CD4-positive, alpha-beta T cell treated with Interleukin-15 for 1 hour (primary cell): ENCODE data around the gene FHIT.
A peak's percentile ranks its signal among the peaks of the same experiment; 100 is the strongest.

Source experiments
- DNase-seq: peaks from one replicate; pipeline ENCODE4 v3.0.0-alpha.2; 2020

FHIT gene

DNA sequence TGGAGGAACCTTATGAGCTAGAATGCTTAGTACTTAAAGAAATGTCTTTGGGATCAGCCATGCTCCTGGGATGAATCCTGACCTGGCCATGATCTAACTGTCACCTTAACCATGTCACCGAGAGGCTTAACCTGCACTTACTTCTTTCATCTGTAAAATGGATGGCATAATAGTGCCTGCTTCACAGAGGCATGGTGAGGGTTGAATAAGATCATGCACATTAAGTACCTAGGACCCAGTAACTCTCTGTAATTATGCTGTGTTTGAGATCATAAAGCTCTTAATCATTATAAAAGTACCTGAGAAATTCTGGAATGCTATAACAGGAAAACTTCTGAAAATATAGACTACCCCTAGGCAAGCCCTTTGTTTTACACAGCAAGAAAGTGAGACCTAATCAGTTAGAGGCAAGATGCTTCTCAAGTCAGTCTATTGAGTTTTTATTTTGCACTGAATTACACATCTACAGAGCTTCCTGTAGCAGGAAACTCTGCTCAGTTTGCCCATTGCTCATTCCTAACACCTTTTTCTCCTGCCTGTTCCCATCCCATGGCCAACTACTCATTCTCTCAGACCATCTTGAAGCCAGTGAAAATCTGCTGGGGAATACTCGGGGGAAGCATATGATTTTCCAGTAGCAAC lies 1185.9 kb downstream of the FHIT start:
- no peak for DNase-seq

- no peak for DNase-seq
Observed at GRCh38 chr3:60064210-60065178, 1186.8 kb downstream of the FHIT start.

DNA sequence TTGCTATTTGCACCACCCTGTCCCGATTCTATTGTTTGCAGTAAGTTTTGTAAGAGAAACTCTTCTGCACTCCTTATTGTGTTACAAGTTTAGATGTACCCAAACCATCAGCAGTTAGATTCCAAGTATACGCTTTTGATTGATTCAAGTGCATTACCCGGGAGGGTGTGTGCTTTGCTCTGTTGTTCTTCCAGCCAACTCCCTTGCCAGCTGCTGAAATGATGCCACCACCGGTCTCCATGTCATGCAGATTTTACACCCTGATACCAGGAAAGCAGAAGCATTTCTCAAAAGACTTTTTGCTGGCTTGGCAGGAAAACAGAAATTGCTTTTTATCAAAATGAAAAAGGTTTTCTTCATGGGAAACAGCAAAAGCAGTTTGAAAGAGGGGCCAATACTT lies 1194.8 kb downstream of the FHIT start:
- peak; percentile 71 for DNase-seq

- DNase-seq = no peak
Observed at GRCh38 chr3:60055765-60056164, 1195.5 kb downstream of the FHIT start.

DNA sequence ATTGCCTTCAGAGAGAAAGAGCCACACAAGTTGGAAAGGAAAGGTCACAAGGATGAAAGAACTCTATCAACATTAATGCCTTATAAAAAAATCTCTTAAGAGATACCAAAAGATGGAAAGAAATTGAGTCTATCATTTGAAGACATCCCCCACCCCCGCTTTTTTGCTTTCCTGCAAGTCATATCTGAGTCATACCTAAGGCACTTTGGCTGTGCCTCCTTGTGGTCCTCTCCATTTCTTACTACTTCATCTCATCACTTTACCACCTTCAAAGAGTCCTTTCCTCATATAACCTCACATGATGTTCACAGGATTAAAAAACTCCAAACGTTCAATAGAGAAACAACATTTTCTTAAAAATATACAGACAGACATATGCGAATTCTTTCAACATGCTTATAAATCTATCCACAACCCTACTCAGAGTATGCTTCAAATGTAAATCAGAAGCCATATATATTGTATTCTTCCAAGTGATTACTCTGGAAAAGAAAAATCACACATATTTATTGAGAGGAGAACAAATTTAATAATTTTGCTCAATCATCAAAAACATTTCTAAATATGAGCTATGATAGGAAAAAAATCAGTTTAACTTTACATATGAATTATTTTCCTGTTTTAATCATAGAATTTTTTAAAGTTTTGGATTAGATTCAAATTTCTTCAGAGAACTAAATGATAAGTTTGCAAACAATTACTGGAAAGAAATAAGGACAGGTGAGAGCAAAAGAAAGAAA lies 1197.6 kb downstream of the FHIT start:
- peak; percentile 28 for DNase-seq

DNA sequence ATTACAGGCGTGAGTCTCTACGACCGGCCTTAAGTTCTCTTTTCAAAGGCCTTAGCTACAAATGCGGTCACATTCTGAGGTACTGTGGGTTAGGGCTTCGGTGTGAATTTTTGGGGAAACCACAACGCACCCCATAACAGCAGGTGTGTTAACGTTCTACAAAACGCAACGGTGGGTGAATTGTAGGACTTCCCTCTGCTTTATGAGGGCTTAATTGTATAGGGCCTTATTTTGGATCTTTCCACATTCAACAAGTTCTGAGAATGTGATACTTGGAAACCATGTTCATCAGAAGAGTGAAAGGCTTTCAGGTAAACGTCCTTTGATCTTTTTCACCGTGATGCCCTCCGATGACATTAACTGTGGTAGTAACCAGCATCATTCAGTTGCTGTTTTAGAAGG lies 1202.8 kb downstream of the FHIT start:
- DNase-seq = peak; percentile 76

DNA sequence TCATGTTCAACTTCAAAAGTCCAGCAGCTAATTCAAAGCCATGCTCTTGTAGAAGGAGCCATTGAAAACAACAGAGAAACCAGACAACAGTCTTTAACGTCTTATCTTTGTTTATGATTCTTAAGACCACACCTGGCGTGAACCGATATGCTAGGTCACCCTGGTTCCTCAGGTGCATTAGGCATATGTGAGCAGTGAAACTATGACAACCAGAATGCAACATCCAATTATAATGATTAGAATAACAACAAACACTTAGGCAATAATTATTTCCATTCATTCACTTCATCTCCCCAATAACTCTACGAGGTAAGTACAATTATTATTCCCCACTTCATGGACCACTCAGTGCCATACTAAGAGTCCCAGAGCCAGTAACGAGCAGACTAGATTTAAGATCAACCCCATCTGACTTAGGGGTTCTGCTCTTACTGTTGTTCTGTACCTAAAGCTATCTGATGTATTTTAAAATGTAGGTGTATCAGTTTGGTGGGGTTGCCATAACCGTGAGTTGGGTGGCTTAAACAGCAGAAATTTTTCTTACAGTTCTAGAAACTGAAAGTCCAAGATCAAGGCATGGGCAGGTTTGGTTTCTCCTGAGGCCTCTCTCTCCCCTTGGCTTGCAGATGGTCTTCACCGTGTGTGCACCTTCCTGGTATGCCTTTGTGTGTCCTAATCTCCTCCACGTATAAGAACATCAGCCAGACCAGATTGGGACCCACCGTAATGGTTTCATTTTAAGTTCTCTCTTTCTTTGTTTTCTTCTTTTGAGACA lies 1203.6 kb downstream of the FHIT start:
- no peak for DNase-seq

DNA sequence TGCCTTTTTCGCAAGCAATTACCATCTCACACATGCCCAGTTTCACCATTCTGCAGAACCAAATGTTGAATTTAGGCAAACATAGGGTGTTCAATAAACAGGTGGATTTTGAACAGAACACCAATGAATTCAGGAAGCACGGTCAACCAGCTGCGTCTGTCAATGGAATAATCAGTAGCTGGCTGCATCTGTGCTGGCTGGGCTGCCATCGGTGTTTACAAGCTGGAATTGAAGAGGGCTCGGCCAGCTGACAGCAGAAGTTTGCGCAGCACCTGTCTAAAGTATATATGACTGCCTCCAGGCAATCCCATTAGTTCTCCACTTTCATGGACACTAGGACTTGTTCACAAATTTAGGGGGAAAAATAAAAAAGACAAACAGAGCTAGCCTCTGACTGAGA lies 1205.0 kb downstream of the FHIT start:
- no peak for DNase-seq

DNA sequence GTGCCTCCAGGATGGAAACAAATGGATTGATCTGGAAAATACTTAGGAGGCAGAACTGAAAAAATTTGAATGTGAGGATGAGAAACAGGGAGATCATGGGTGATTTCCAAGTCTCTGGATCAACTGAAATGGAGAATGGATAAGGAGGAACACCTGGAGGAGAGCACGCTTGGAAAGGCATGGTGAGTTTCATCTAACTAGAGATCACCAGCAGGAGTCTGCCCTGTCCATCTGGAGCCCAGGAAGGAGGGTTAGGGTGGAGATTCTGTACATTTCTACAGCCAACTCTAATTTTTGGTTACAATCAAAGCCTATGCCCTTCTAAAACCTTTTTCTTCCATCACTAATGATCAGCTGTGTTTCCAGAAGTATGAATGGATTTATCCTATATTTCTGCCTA lies 1205.6 kb downstream of the FHIT start:
- DNase-seq = no peak

DNA sequence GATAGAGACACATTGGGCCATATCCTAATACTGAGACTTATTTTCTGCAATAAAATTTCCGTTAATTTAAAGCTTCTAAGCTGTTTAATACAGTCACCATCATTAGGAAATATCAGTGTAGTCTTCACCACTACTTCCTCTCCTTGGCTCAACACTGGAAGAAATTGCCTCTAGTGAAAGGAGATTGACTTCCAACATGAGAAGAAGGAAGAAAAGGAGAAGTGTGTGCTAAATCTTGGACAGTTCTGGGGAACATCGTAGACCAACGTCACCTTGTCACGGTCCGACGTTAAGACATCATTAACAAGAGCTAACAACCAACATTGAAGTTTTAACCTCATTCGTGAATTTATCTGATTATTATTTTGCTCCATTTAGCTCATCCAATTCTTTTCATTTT lies 1214.4 kb downstream of the FHIT start:
- no peak for DNase-seq

DNA sequence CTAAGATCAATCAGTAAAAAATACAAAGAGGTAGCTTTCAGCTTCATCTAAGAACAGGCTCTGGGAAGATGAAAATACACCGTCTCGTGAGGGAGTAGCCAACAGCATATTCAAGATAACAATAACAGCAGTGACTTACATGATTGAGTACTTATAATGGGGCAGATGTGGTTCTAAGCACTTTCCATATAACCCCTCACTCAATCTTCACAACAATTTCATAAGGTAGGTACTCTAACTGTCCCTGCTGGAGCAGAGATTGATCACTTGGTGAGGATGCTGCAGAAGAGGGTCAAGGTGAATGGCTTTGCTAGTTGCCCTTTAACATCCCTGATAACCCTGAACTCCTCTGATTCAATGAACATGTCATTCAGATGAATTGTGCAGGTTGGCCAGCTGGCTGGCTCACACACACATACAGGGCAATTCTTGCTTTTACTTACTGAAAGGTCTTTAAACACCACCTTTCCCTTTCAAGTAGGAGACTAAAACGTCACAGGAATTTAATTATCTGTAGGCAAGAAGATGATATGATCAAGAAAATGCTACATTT lies 1217.3 kb downstream of the FHIT start:
- DNase-seq = no peak

DNA sequence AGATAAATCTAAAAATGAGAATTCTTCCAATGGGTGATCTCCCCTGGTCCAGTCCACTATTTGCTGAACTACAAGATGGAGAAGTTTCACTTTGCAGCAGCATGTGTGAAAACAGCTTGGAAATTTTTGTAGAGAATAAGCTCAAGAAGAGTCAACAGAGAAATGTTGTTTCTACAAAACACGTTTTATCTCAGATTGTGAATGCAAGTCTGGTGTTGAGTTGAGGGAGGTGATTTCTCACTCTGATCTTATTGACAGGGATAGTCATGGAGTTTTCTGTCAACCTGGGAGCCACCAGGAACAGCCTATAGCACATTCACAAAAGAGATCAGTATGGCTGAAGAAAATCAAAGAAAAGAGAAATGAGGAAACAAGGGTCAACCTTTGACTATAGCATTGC lies 1220.3 kb downstream of the FHIT start:
- DNase-seq = no peak

DNA sequence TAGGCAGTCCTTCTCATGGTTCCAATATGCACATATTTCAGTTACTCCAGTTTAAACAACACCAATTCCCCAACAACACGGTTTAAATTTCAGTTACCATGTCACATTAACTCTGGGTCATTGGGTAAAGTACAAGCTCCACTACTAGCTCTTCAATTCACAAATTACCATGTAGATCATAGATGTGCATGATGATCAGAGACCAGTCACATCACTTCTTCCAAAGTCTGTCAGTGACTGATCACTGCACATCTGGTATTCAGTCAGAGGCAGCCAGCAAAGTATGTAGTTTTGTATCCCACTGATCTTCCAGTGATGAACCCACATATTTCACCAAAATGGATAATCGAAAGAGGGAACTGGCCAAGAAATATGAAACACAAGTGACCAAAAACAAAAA lies 1223.0 kb downstream of the FHIT start:
- no peak for DNase-seq

GRCh38 chr3:60027335-60027734 lies 1223.9 kb downstream of the FHIT start:
- no peak for DNase-seq

DNA sequence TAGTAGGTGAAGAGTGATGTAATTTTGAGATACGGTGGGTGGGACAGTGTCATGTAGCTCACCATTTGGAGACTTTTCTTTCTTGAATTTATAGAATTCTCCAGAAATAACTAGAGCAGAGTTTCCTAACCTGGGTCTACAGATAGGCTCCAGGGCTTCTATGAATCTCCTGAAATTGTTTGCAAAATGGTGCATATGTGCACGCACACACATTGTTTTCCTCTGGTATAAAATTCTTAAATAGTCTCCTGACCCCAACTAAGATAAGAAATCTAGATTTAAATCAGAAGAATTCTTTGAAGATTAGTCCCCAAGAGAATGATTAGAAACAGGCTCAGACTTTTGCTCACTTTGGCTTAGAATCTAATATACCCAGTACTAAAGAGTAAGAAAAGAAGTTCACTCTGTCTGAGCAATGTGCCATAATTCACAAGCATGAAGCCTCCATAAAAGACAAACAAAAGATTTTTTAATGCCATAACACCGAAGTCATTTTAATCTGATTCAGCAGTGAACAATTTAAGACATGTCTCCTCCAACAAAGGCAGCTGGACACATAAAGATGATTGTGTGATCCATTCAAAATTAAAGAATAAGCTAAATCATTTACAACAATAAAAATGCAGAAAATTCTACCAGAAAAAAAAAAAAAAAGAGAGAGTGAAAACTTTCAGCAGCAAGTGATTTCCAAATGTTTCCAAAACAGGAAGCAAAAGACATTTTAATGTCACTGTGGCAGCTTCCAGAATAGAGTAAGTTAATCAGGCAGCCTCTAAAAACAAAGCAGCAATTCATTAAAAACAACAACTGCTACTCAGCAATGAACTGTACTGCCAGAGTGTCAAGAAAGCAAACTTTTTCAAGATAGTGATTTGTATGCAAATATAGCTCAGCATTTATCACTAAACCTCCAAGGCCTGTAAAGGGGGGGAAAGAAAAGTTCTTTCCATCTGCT lies 1225.9 kb downstream of the FHIT start:
- DNase-seq = no peak

- no peak for DNase-seq
Observed at GRCh38 chr3:60024400-60024799, 1226.9 kb downstream of the FHIT start.

DNA sequence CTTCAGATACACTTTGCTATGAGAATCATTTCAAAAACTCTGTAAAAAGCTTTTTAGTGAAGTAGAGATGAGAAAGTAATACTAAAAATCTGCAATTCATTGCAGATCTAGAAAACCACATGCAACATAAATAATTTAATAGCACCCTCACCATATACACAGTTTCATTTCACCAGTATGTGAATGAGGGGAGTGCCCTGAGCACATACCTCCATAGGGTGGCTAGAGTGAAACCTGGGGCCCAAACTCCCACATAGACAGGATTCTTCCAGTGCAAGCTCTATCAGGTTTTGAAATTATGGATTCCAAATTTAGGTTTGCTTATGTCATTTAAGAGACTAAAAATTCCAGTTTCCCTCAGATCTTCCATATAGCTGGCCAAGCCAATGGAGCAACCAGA lies 1228.1 kb downstream of the FHIT start:
- DNase-seq = no peak

GRCh38 chr3:60017631-60018030 lies 1233.6 kb downstream of the FHIT start:
- DNase-seq = peak; percentile 62

GRCh38 chr3:60015032-60015705 lies 1236.1 kb downstream of the FHIT start:
- no peak for DNase-seq

GRCh38 chr3:60013241-60013640 lies 1238.0 kb downstream of the FHIT start:
- DNase-seq = no peak

DNA sequence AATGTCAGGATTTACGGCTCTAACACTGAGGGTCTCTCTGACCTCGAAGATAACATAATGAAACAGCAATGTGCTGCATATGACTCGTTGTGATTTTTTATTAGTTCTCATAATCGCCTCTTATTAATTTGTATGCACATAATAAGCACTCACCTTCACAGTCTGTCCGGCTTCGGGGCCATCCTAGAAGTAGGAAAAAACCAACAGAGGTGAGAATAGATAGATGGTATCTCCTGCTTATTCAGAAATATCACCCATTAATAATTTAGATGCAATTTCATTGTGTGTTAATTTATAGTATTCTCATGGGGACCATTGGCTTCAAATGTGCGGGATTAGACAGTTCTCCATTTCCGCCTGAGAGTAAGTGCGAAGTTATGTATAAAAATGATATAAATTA lies 1240.0 kb downstream of the FHIT start:
- no peak for DNase-seq
